ENCODE results near the gene TXLNB.
"Not testable (repeated sequence)": the region's sequence is repeated elsewhere in the genome, so short reads cannot be mapped to it uniquely, and the experiment has no call there.

TXLNB gene

GRCh38 chr6:139230391-139230840, 61.4 kb downstream of the TXLNB start:
- peak; percentile 19 for DNase-seq

GRCh38 chr6:139228387-139228786, 63.4 kb downstream of the TXLNB start:
- DNase-seq, result not testable (repeated sequence)

- DNase-seq, result no peak
Measured at GRCh38 chr6:139219746-139220145, 72.1 kb downstream of the TXLNB start.

GRCh38 chr6:139219271-139219729, 72.5 kb downstream of the TXLNB start:
- DNase-seq, result peak; percentile 39

GRCh38 chr6:139212460-139212859, 79.3 kb downstream of the TXLNB start:
- DNase-seq, result not testable (repeated sequence)

GRCh38 chr6:139210766-139211165, 81.0 kb downstream of the TXLNB start:
- not testable (repeated sequence) for DNase-seq

- no peak for DNase-seq
Measured at GRCh38 chr6:139205843-139206242, 86.0 kb downstream of the TXLNB start.

GRCh38 chr6:139204978-139205377, 86.8 kb downstream of the TXLNB start:
- DNase-seq, result no peak

- no peak for DNase-seq
Measured at GRCh38 chr6:139201378-139201777, 90.4 kb downstream of the TXLNB start.

GRCh38 chr6:139198529-139199288, 93.1 kb downstream of the TXLNB start:
- DNase-seq, result no peak

GRCh38 chr6:139194740-139195139, 97.1 kb downstream of the TXLNB start:
- DNase-seq, result no peak
